DOHH2 (cell line): Measurements from ENCODE around the gene ULBP1.
"Not testable (repeated sequence)": the region's sequence is repeated elsewhere in the genome, so short reads cannot be mapped to it uniquely, and the experiment has no call there.

ENCODE experiments used
- H3F3A ChIP-seq: fragments of 200-600 bp; sonication (generic), shearing (Covaris generic); 2 replicates; pipeline ENCODE4 v1.6.0; 2016; ENCODE audit warnings: antibody characterized with exemption, mild to moderate bottlenecking; ENCODE audit not compliant: control insufficient read depth, insufficient read depth
- H3K27ac ChIP-seq: fragments of 200-600 bp; sonication (generic); 2 replicates; pipeline ENCODE4 v1.5.1; 2014; ENCODE audit warnings: low read depth, mild to moderate bottlenecking, low read length, moderate library complexity
- H3K27me3 ChIP-seq: fragments of 200-600 bp; sonication (generic); 2 replicates; pipeline ENCODE4 v1.6.1; 2014; ENCODE audit warnings: mild to moderate bottlenecking, low read length, mixed read lengths; ENCODE audit not compliant: control insufficient read depth
- H3K36me3 ChIP-seq: fragments of 200-600 bp; sonication (generic); 2 replicates; pipeline ENCODE4 v1.6.1; 2014; ENCODE audit warnings: mild to moderate bottlenecking, low read length, moderate library complexity, mixed read lengths; ENCODE audit not compliant: control insufficient read depth
- H3K4me1 ChIP-seq: fragments of 200-600 bp; sonication (generic); 2 replicates; pipeline ENCODE4 v1.6.1; 2014; ENCODE audit warnings: mild to moderate bottlenecking, low read length, mixed read lengths; ENCODE audit not compliant: control insufficient read depth
- H3K4me2 ChIP-seq: fragments of 200-600 bp; sonication (generic); 2 replicates; pipeline ENCODE4 v1.6.0; 2014; ENCODE audit warnings: mild to moderate bottlenecking, low read length, moderate library complexity
- H3K4me3 ChIP-seq: fragments of 200-600 bp; sonication (generic); 2 replicates; pipeline ENCODE4 v1.5.1; 2014; ENCODE audit warnings: mild to moderate bottlenecking, low read length, mixed read lengths
- H3K79me2 ChIP-seq: fragments of 200-600 bp; sonication (generic); 2 replicates; pipeline ENCODE4 v1.6.1; 2014; ENCODE audit warnings: mild to moderate bottlenecking, low read length, mixed read lengths; ENCODE audit not compliant: control insufficient read depth
- H3K9me2 ChIP-seq: fragments of 200-600 bp; sonication (generic); replicated peaks from 2 replicates; pipeline ENCODE4 v1.6.1; 2014; ENCODE audit warnings: mild to moderate bottlenecking, low read length, mixed read lengths; ENCODE audit not compliant: control insufficient read depth
- H3K9me3 ChIP-seq: fragments of 200-600 bp; sonication (generic); 2 replicates; pipeline ENCODE4 v1.6.1; 2014; ENCODE audit warnings: antibody characterized with exemption, low read length, mixed read lengths; ENCODE audit not compliant: control insufficient read depth, insufficient read depth
- H4K20me1 ChIP-seq: fragments of 200-600 bp; sonication (generic); 2 replicates; pipeline ENCODE4 v1.6.0; 2014; ENCODE audit warnings: low read depth, mild to moderate bottlenecking, antibody characterized with exemption, low read length, moderate library complexity; ENCODE audit not compliant: control insufficient read depth, insufficient read depth
- EZH2phosphoT487 ChIP-seq: fragments of 200-600 bp; sonication (generic); IDR thresholded peaks from 2 replicates; pipeline ENCODE4 v1.6.1; 2017; ENCODE audit warnings: borderline replicate concordance, mild to moderate bottlenecking, antibody characterized with exemption, low read length, moderate library complexity, mixed read lengths
- TF ChIP-seq, protein P1 (sequence below): fragments of 200-600 bp; sonication (generic); IDR thresholded peaks from one replicate; pipeline ENCODE4 v1.5.1; 2014; ENCODE audit warnings: antibody characterized with exemption, mild to moderate bottlenecking, low read depth, low read length; ENCODE audit not compliant: poor library complexity, severe bottlenecking

ULBP1 gene

DNA sequence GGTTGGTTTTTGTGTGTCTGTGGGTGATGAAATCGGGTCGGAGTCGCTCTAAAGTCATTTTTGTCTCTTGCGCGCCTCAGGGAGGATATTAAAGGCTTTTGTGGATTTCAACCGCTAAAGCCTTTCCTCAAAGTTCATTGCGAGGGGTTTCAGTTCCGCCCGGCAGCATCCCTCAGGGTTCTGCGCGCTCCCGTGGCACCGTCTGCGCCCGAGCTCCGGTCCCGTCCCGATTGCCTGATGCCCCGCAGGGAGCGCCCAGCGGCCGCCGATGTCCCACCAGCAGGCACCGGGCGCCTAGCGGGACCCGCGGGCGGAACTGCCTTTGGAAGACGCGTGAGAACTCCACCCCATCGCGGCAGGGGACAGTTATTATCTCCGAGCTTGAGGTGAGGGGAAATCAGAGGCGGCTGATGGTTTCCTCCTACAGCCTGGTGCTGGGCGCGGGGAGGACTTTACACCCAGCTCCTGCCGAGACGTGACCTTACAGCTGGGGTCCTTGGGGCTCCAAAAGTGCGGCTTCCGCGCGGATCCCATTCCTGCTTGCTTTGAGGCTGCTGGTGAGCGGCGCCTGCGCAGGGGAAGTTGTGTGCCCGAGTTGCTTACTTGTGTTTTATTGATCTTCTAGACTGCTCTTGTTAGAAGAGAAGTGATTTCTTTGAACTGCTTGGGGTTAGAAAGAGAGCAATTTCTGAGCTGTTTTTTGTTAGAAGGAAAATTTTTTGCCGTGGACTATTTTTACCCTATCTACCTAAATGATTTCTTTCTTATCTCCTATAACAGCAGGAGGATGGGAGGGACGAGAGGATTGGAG is 27.1 kb downstream of the ULBP1 start:
- peak overlapping the region; percentile 67 for H3K4me3 ChIP-seq
- TF ChIP-seq, protein P1, sequence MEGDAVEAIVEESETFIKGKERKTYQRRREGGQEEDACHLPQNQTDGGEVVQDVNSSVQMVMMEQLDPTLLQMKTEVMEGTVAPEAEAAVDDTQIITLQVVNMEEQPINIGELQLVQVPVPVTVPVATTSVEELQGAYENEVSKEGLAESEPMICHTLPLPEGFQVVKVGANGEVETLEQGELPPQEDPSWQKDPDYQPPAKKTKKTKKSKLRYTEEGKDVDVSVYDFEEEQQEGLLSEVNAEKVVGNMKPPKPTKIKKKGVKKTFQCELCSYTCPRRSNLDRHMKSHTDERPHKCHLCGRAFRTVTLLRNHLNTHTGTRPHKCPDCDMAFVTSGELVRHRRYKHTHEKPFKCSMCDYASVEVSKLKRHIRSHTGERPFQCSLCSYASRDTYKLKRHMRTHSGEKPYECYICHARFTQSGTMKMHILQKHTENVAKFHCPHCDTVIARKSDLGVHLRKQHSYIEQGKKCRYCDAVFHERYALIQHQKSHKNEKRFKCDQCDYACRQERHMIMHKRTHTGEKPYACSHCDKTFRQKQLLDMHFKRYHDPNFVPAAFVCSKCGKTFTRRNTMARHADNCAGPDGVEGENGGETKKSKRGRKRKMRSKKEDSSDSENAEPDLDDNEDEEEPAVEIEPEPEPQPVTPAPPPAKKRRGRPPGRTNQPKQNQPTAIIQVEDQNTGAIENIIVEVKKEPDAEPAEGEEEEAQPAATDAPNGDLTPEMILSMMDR: no peak
- peak; percentile 92 for TF ChIP-seq EZH2phosphoT487
- H3K27ac ChIP-seq: no peak overlapping the region
- no peaks in the 10 kb centered on the region for H4K20me1 ChIP-seq
- H3K36me3 ChIP-seq: no peaks in the 10 kb centered on the region
- H3K4me1 ChIP-seq: peaks cover 21% of the 10 kb centered on the region
- no peaks in the 10 kb centered on the region for H3F3A ChIP-seq
- no peaks in the 10 kb centered on the region for H3K79me2 ChIP-seq
- H3K4me2 ChIP-seq: peak overlapping the region; percentile 82
- 0 out of 2 replicates have a peak, but pooled peaks cover 3% of the 10 kb centered on the region for H3K9me3 ChIP-seq
- H3K27me3 ChIP-seq: peaks cover 75% of the 10 kb centered on the region
- no peaks in the 10 kb centered on the region for H3K9me2 ChIP-seq

DNA sequence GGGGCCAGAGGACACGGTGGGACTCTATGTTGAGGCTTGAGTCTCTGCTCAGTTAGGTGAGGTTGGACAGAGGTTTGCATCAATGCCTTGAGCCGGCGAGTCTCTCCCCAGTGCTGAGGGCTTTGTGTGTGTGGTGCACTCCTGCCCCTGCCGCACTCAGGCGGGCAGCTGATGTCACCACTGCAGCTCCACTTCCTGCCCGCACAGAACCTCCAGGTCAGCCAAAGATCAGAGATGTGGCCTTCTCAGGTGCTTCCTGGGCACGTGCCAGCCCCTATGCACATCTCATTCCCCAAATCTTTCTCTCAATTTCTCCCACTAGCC is 27.7 kb downstream of the ULBP1 start:
- not testable (repeated sequence) for H3K36me3 ChIP-seq
- H3K4me3 ChIP-seq: 0 out of 2 replicates have a peak overlapping the region, but pooled peaks have one; percentile 67
- peak overlapping the region; percentile 82 for H3K4me2 ChIP-seq

DNA sequence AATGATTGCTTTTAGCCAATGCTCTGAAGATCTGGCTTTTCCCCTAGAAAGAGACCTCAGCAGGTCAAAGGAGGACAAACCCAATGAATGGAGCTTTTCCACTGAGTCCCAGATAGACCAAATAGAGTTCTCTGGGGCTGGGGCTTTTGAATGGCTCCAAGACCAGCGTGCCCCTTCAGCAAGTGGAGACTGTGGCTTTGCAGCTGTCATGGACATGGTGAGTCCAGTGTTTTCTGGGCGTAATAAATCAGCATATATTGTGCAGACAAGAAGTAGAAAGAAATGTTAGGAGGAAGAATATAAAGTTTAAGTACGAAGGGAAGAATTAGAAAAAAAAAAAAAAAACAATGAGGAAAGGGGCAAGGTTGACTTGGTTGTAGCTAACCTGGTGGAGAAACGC is 28.1 kb downstream of the ULBP1 start:
- Histone ChIP-seq H3K36me3 (no peaks in the 10 kb centered on the region), H3K9me3 (0 out of 2 replicates have a peak, but pooled peaks cover 3% of the 10 kb centered on the region), H3K27ac (no peak overlapping the region), H3K4me2 (peak overlapping the region; percentile 82; the same call in 1 of the 2 replicates), H3F3A (no peaks in the 10 kb centered on the region), H3K9me2 (no peaks in the 10 kb centered on the region), H3K4me1 (peaks cover 21% of the 10 kb centered on the region), H4K20me1 (no peaks in the 10 kb centered on the region), H3K79me2 (no peaks in the 10 kb centered on the region), H3K4me3 (no peak overlapping the region), H3K27me3 (peaks cover 66% of the 10 kb centered on the region)
- TF ChIP-seq, protein P1: no peak
- no peak for TF ChIP-seq EZH2phosphoT487

More for the DNA sequence above, 27.7 kb downstream of the ULBP1 start:
- Histone ChIP-seq H3K27me3 (peaks cover 70% of the 10 kb centered on the region), H3K4me1 (peaks cover 21% of the 10 kb centered on the region)
- H3K9me3 ChIP-seq, H3K9me2 ChIP-seq, H4K20me1 ChIP-seq, H3K79me2 ChIP-seq, H3K27ac ChIP-seq, H3F3A ChIP-seq: not testable (repeated sequence)

DNA sequence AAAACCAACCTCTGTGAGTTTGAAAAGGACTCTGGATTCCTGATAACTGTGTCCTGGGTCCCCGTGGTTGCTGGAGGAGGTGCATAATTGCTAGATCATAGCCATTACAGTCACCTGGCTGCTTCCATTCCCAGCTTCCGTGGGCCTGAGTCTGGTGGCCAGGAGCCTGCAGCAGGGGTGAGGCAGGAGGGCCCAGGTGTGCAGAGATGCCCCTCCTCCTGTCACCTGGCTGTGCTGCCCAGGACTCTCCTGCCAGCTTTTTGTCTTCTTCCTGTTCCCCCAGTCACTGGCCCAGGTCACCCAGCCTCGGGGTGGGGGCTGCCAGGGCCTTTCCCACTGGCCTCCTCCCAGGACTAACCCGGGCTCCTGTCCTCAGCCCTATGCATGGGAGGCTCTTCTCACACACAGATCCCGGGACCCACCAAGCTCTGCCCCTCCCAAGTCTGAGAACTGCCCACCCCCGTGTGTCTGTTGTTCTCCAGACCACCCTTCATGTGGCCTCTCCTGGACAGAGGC is 31.6 kb downstream of the ULBP1 start:
- Histone ChIP-seq H4K20me1 (no peaks in the 10 kb centered on the region), H3K36me3 (no peaks in the 10 kb centered on the region), H3K9me2 (no peaks in the 10 kb centered on the region), H3F3A (no peaks in the 10 kb centered on the region), H3K79me2 (no peaks in the 10 kb centered on the region), H3K27ac (no peak overlapping the region), H3K4me2 (no peak overlapping the region), H3K4me3 (no peak overlapping the region), H3K4me1 (peaks cover 16% of the 10 kb centered on the region), H3K27me3 (peaks cover 37% of the 10 kb centered on the region), H3K9me3 (no peaks in the 10 kb centered on the region)
- TF ChIP-seq, protein P1: no peak
- no peak for TF ChIP-seq EZH2phosphoT487
